ENCODE measurements around the gene MRC1. TPM values are rescaled to one million over a fixed set of nuclear protein-coding genes. Genes with fewer than 3 reads are reported as not detected.

The MRC1 gene
- total RNA-seq, 1 experiment from 2014 or later: 0.05 TPM

DNA sequence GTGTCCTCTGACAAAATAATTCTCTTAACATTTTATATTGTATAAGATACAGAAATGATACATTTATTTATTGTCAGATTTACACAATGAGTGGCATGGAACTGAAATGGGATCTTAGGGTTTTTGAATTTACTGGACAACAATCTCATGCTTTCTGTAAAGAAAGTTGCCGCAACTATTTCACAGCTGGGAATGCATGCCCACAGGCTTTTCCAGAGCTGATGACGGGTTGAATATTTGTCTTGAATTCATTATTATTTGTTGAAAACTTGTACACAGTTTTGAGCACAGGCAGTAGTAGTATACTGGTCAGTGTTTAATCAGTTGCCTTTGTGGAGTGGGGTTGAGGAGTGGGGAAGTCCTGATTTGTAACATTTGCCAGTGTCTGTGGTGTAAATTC is 20.5 kb upstream of the MRC1 start:
- intact Hi-C loops (cut with micrococcal nuclease; ENCODE audit: unreplicated experiment): no loop called here
- H3K9me3 Mint-ChIP-seq (ENCODE audit: unreplicated experiment): no peaks in the 10 kb centered on the region
- H3K4me3 Mint-ChIP-seq (ENCODE audit: unreplicated experiment): no peak overlapping the region
- no TSS peak for BruUV-seq (replicated peaks)
- peaks cover 18% of the 10 kb centered on the region for H3K4me1 Mint-ChIP-seq (ENCODE audit: low read depth, unreplicated experiment)
- Histone ChIP-seq H3K4me1 (peaks cover 17% of the 10 kb centered on the region), H3K9me3 (no peaks in the 10 kb centered on the region), H3K36me3 (ENCODE audit: control insufficient read depth, insufficient read depth, low read length) (no peaks in the 10 kb centered on the region), H3K27me3 (replicated peaks; ENCODE audit: control insufficient read depth, insufficient read depth, low read length) (no peaks in the 10 kb centered on the region), H3K4me3 (ENCODE audit: low read depth, low read length) (no peak overlapping the region)
- TF ChIP-seq, protein P1, sequence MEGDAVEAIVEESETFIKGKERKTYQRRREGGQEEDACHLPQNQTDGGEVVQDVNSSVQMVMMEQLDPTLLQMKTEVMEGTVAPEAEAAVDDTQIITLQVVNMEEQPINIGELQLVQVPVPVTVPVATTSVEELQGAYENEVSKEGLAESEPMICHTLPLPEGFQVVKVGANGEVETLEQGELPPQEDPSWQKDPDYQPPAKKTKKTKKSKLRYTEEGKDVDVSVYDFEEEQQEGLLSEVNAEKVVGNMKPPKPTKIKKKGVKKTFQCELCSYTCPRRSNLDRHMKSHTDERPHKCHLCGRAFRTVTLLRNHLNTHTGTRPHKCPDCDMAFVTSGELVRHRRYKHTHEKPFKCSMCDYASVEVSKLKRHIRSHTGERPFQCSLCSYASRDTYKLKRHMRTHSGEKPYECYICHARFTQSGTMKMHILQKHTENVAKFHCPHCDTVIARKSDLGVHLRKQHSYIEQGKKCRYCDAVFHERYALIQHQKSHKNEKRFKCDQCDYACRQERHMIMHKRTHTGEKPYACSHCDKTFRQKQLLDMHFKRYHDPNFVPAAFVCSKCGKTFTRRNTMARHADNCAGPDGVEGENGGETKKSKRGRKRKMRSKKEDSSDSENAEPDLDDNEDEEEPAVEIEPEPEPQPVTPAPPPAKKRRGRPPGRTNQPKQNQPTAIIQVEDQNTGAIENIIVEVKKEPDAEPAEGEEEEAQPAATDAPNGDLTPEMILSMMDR (IDR thresholded peaks at IDR 0.05; ENCODE audit: insufficient read depth in 1 of 2, low read depth in 1 of 2, low read length in 1 of 2, severe bottlenecking in 1 of 2, unreplicated experiment in 1 of 2): no peak
- POLR2A ChIA-PET: no interaction called here
- CTCF ChIA-PET: no interaction called here
- no peaks in the 10 kb centered on the region for H3K36me3 Mint-ChIP-seq (ENCODE audit: insufficient read depth, unreplicated experiment)
- no peak for DNase-seq
- no peaks in the 10 kb centered on the region for H3K27me3 Mint-ChIP-seq (ENCODE audit: insufficient read depth, unreplicated experiment)
- no peak overlapping the region for H3K27ac Mint-ChIP-seq (ENCODE audit: unreplicated experiment)

DNA sequence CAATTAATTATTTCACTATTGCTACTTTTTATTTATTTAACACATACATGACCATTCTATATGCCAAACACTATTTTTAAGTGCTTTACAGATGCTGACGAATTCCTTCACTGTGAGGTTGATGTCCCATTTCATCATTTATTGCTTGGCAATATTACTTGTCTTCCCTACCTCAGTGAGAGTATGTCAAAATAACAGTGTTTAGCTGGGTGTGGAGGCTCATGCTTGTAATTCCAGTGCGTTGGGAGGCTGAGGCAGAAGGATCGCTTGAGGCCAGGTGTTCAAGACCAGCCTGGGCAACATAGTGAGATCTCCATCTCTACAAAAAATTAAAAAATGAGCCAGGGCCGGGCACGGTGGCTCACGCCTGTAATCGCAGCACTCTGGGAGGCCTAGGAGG is 19.8 kb upstream of the MRC1 start:
- TF ChIP-seq, protein P1 (IDR thresholded peaks at IDR 0.05; ENCODE audit: insufficient read depth in 1 of 2, low read depth in 1 of 2, low read length in 1 of 2, severe bottlenecking in 1 of 2, unreplicated experiment in 1 of 2): no peak

DNA sequence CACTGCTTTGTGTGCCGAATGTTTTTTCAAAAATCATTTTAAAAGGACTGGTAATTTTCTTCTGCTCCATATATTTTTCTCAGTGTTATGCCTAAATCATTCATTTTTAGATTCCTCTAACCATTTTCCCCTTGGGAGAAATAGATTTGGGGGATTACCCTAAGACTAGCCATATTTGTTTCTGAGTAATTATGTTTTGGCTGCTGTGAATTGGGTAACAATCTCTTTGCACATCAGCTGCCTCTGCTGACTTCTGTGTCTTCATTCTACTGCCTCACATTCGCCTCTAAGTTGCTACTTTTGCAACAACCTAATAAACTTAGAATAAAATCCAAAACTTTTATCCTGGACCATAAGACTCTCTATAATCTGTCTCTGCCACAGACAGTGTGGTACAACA is 18.5 kb upstream of the MRC1 start:
- peaks cover 27% of the 10 kb centered on the region for H3K4me1 Mint-ChIP-seq (ENCODE audit: low read depth, unreplicated experiment)

More for the DNA sequence above, 19.8 kb upstream of the MRC1 start:
- no peak overlapping the region for H3K4me3 ChIP-seq (ENCODE audit: low read depth, low read length)
- peaks cover 22% of the 10 kb centered on the region for H3K4me1 Mint-ChIP-seq (ENCODE audit: low read depth, unreplicated experiment)
- no peaks in the 10 kb centered on the region for H3K9me3 Mint-ChIP-seq (ENCODE audit: unreplicated experiment)
- no peak overlapping the region for H3K4me3 Mint-ChIP-seq (ENCODE audit: unreplicated experiment)
- H3K27ac Mint-ChIP-seq (ENCODE audit: unreplicated experiment): no peak overlapping the region
- no peaks in the 10 kb centered on the region for H3K27me3 Mint-ChIP-seq (ENCODE audit: insufficient read depth, unreplicated experiment)
- intact Hi-C loops (cut with micrococcal nuclease; ENCODE audit: unreplicated experiment): no loop called here
- no peak for DNase-seq
- H3K9me3 ChIP-seq: no peaks in the 10 kb centered on the region
- ChIA-PET POLR2A (no interaction called here), CTCF (no interaction called here)
- H3K27me3 ChIP-seq (replicated peaks; ENCODE audit: control insufficient read depth, insufficient read depth, low read length): no peaks in the 10 kb centered on the region
- H3K36me3 ChIP-seq (ENCODE audit: control insufficient read depth, insufficient read depth, low read length): no peaks in the 10 kb centered on the region
- peaks cover 25% of the 10 kb centered on the region for H3K4me1 ChIP-seq
- peaks cover under 1% of the 10 kb centered on the region for H3K36me3 Mint-ChIP-seq (ENCODE audit: insufficient read depth, unreplicated experiment)
- BruUV-seq (replicated peaks): no TSS peak

More for the DNA sequence above, 18.5 kb upstream of the MRC1 start:
- DNase-seq: no peak
- intact Hi-C loops (cut with micrococcal nuclease; ENCODE audit: unreplicated experiment): no loop called here
- no peaks in the 10 kb centered on the region for H3K9me3 ChIP-seq
- Mint-ChIP-seq H3K36me3 (ENCODE audit: insufficient read depth, unreplicated experiment) (peaks cover 4% of the 10 kb centered on the region), H3K9me3 (ENCODE audit: unreplicated experiment) (no peaks in the 10 kb centered on the region), H3K4me3 (ENCODE audit: unreplicated experiment) (no peak overlapping the region), H3K27ac (ENCODE audit: unreplicated experiment) (no peak overlapping the region), H3K27me3 (ENCODE audit: insufficient read depth, unreplicated experiment) (no peaks in the 10 kb centered on the region)
- BruUV-seq (replicated peaks): no TSS peak
- POLR2A ChIA-PET: no interaction called here
- no peak overlapping the region for H3K4me3 ChIP-seq (ENCODE audit: low read depth, low read length)
- TF ChIP-seq, protein P1 (IDR thresholded peaks at IDR 0.05; ENCODE audit: insufficient read depth in 1 of 2, low read depth in 1 of 2, low read length in 1 of 2, severe bottlenecking in 1 of 2, unreplicated experiment in 1 of 2): no peak
- peaks cover 34% of the 10 kb centered on the region for H3K4me1 ChIP-seq
- H3K36me3 ChIP-seq (ENCODE audit: control insufficient read depth, insufficient read depth, low read length): no peaks in the 10 kb centered on the region
- CTCF ChIA-PET: no interaction called here
- no peaks in the 10 kb centered on the region for H3K27me3 ChIP-seq (replicated peaks; ENCODE audit: control insufficient read depth, insufficient read depth, low read length)
